HCT116 (cell line): ENCODE results near the gene ENTHD1. TPM values are rescaled to one million over a fixed set of nuclear protein-coding genes. Genes with fewer than 3 reads are reported as not detected.

ENCODE experiments used
- ATAC-seq: fragments of 200-7000 bp; cut with Tn5 transposase; 2 replicates; pipeline ENCODE4 v1.9.1; 2020; ENCODE audit warnings: mild to moderate bottlenecking, moderate library complexity
- BruUV-seq: library from RNA; stranded (reverse); fragments of 400-500 nt; replicated peaks from 2 replicates; lab custom pipeline; 2021; lab: Mats Ljungman, UMichigan
- CTCF ChIA-PET: fragments of 300-600 bp; sonication (Branson Sonifier 250); formaldehyde crosslinking; loops from one replicate; lab custom pipeline; 2021; ENCODE audit warnings: antibody characterized with exemption; lab: Charles Lee
- POLR2A ChIA-PET: fragments of 300-600, 350-600 bp; sonication (Branson Sonifier 250); formaldehyde crosslinking; loops from one replicate; lab custom pipeline; 2021; ENCODE audit warnings: antibody characterized with exemption; lab: Charles Lee
- RAD21 ChIA-PET, 2 experiments: fragments of 300-600 bp; sonication (Branson Sonifier 250); formaldehyde crosslinking; loops; one replicate each; lab custom pipeline; 2023; ENCODE audit warnings: low total read pairs in 2 of 2; ENCODE audit not compliant: uncharacterized antibody in 2 of 2, unreplicated experiment in 2 of 2, low non-redundant PET in 1 of 2; lab: Charles Lee
- DNase-seq: peaks from one replicate; pipeline ENCODE4 v3.0.0-alpha.2; 2010; ENCODE audit warnings: low read depth, low spot score
- H2AFZ ChIP-seq: fragments of 200-600 bp; shearing (Covaris generic), sonication (generic); 2 replicates; pipeline ENCODE4 v1.6.1; 2017; ENCODE audit warnings: low read depth, mixed run types, mixed read lengths, antibody characterized with exemption, low read length; ENCODE audit not compliant: poor library complexity, severe bottlenecking
- H3K27ac ChIP-seq: 2 replicates; pipeline ENCODE4 v1.5.1; 2012; ENCODE audit warnings: low read depth, low read length
- H3K27me3 ChIP-seq: fragments of 200-600 bp; sonication (generic); 2 replicates; pipeline ENCODE4 v1.6.1; 2016; ENCODE audit warnings: mixed run types, low read length, mixed read lengths; ENCODE audit not compliant: insufficient read depth
- H3K36me3 ChIP-seq, 2 experiments: fragments of 200-500 bp in 1 of 2; fragments of 200-600 bp in 1 of 2; sonication (Bioruptor generic) in 1 of 2; sonication (generic) in 1 of 2; 2 replicates each; pipeline versions ENCODE4 v1.5.1 to v1.6.1; 2014 to 2016; ENCODE audit warnings: low read length in 2 of 2, inconsistent platforms in 1 of 2, mixed read lengths in 1 of 2, mixed run types in 1 of 2; ENCODE audit not compliant: insufficient read depth in 2 of 2, control insufficient read depth in 1 of 2
- H3K4me1 ChIP-seq, 2 experiments: fragments of 200-600 bp in 1 of 2; sonication (generic) in 1 of 2; 2 replicates each; pipeline versions ENCODE4 v1.5.1 to v1.6.1; 2012 to 2017; ENCODE audit warnings: low read length in 2 of 2, inconsistent platforms in 1 of 2, mild to moderate bottlenecking in 1 of 2, mixed read lengths in 1 of 2, mixed run types in 1 of 2, moderate library complexity in 1 of 2; ENCODE audit not compliant: insufficient read depth in 2 of 2, control insufficient read depth in 1 of 2
- H3K4me2 ChIP-seq: fragments of 200-600 bp; sonication (generic); 2 replicates; pipeline ENCODE4 v1.6.1; 2017; ENCODE audit warnings: mixed run types, low read length, mixed read lengths
- H3K4me3 ChIP-seq, 2 experiments: fragments of 200-600 bp in 1 of 2; sonication (generic) in 1 of 2; replicated peaks in 1 of 2; 2 replicates each; pipeline ENCODE4 v1.5.1; 2011 to 2016; ENCODE audit warnings: low read length in 2 of 2, control low read depth in 1 of 2, low read depth in 1 of 2, mild to moderate bottlenecking in 1 of 2, mixed read lengths in 1 of 2, mixed run types in 1 of 2
- H3K79me2 ChIP-seq: fragments of 200-600 bp; sonication (generic); 2 replicates; pipeline ENCODE4 v1.6.1; 2017; ENCODE audit warnings: mild to moderate bottlenecking, mixed run types, low read length, moderate library complexity, mixed read lengths; ENCODE audit not compliant: insufficient read depth
- H3K9ac ChIP-seq: fragments of 200-600 bp; sonication (generic); 2 replicates; pipeline ENCODE4 v1.6.1; 2016; ENCODE audit warnings: low read length, mixed read lengths
- H3K9me2 ChIP-seq: fragments of 200-600 bp; sonication (generic), shearing (Covaris generic); 2 replicates; pipeline ENCODE4 v1.6.1; 2017; ENCODE audit warnings: mixed run types, mild to moderate bottlenecking, moderate library complexity; ENCODE audit not compliant: insufficient read depth
- H3K9me3 ChIP-seq, 2 experiments: fragments of 200-500 bp in 1 of 2; fragments of 200-600 bp in 1 of 2; sonication (Bioruptor generic) in 1 of 2; sonication (generic) in 1 of 2; 2 replicates each; pipeline ENCODE4 v1.6.1; 2014 to 2017; ENCODE audit warnings: low read length in 2 of 2, mixed read lengths in 2 of 2, inconsistent platforms in 1 of 2, low read depth in 1 of 2, mild to moderate bottlenecking in 1 of 2, mixed run types in 1 of 2, moderate library complexity in 1 of 2; ENCODE audit not compliant: control insufficient read depth in 1 of 2, insufficient read depth in 1 of 2
- H4K20me1 ChIP-seq: fragments of 200-600 bp; sonication (generic), shearing (Covaris generic); 2 replicates; pipeline ENCODE4 v1.6.1; 2017; ENCODE audit warnings: mixed run types, mild to moderate bottlenecking, moderate library complexity; ENCODE audit not compliant: insufficient read depth
- ATF3 ChIP-seq: IDR thresholded peaks from 2 replicates; pipeline ENCODE4 v1.6.1; 2012
- CBX3 ChIP-seq: IDR thresholded peaks from 2 replicates; pipeline ENCODE4 v1.6.1; 2012; ENCODE audit warnings: low read depth
- CEBPB ChIP-seq: IDR thresholded peaks from 2 replicates; pipeline ENCODE4 v1.6.1; 2012; ENCODE audit warnings: low read depth
- EGR1 ChIP-seq: IDR thresholded peaks from 2 replicates; pipeline ENCODE4 v1.6.1; 2012; ENCODE audit warnings: low read depth
- EZH2 ChIP-seq: fragments of 200-600 bp; sonication (generic); IDR thresholded peaks from 2 replicates; pipeline ENCODE4 v1.6.1; 2017; ENCODE audit warnings: antibody characterized with exemption, mixed run types
- POLR2A ChIP-seq: IDR thresholded peaks from 2 replicates; pipeline ENCODE4 v1.7.0; 2011; ENCODE audit warnings: borderline replicate concordance; ENCODE audit not compliant: insufficient read depth, insufficient read length; ENCODE audit errors: extremely low read depth
- POLR2AphosphoS5 ChIP-seq: IDR thresholded peaks from 2 replicates; pipeline ENCODE4 v1.6.1; 2011; ENCODE audit warnings: mild to moderate bottlenecking, low read depth, low read length, moderate library complexity
- SIN3A ChIP-seq: IDR thresholded peaks from 2 replicates; pipeline ENCODE4 v1.6.1; 2012; ENCODE audit warnings: low read depth
- SRF ChIP-seq: IDR thresholded peaks from 2 replicates; pipeline ENCODE4 v1.6.1; 2012; ENCODE audit warnings: low read depth
- YY1 ChIP-seq: IDR thresholded peaks from 2 replicates; pipeline ENCODE4 v1.6.1; 2011; ENCODE audit warnings: low read length, low read depth, moderate library complexity, mild to moderate bottlenecking; ENCODE audit not compliant: insufficient replicate concordance; ENCODE audit errors: extremely low read depth
- ZBTB33 ChIP-seq: IDR thresholded peaks from 2 replicates; pipeline ENCODE4 v1.6.1; 2011; ENCODE audit warnings: mild to moderate bottlenecking, low read length, moderate library complexity; ENCODE audit not compliant: insufficient replicate concordance; ENCODE audit errors: extremely low read depth
- ZFX ChIP-seq: fragments of 450-650 bp; IDR thresholded peaks from 2 replicates; pipeline ENCODE4 v1.6.1; 2017
- ZNF274 ChIP-seq: fragments of 200-500 bp; sonication (Bioruptor generic); IDR thresholded peaks from 2 replicates; pipeline ENCODE4 v1.6.1; 2014; ENCODE audit warnings: mild to moderate bottlenecking, low read depth, low read length, inconsistent platforms
- intact Hi-C: fragments of 100-400 bp; cut with micrococcal nuclease; formaldehyde crosslinking; loops from 2 replicates; pipeline ENCODE4 v1.10.0; 2022
- total RNA-seq: library from RNA; stranded (reverse); gene quantifications from one replicate; pipeline ENCODE4 v1.2.1, GENCODE V29; 2021; ENCODE audit not compliant: unreplicated experiment

Gene ENTHD1
- total RNA-seq, 1 experiment from 2014 or later: not detected

GRCh38 chr22:39743935-39744334 lies 149.6 kb downstream of the ENTHD1 start:
- H3K4me1 ChIP-seq: peaks cover 0 to 5% of the 10 kb centered on the region in 2 experiments; a peak in 2 of 4 replicates
- no peak overlapping the region for H2AFZ ChIP-seq
- ChIA-PET CTCF (no interaction called here), RAD21 (no interaction called here), POLR2A (no interaction called here)
- H3K27ac ChIP-seq: no peak overlapping the region
- intact Hi-C loops: no loop called here
- 0 out of 4 replicates have a peak, but pooled peaks cover 0 to 3% of the 10 kb centered on the region in 2 experiments for H3K9me3 ChIP-seq
- no peak overlapping the region for H3K4me2 ChIP-seq
- no peaks in the 10 kb centered on the region for H3K36me3 ChIP-seq
- no TSS peak for BruUV-seq
- H3K27me3 ChIP-seq: peaks cover 28% of the 10 kb centered on the region
- H3K9me2 ChIP-seq: no peaks in the 10 kb centered on the region
- TF ChIP-seq CBX3: no peak
- no peak for TF ChIP-seq POLR2AphosphoS5
- TF ChIP-seq SIN3A: no peak
- TF ChIP-seq ZFX: no peak
- no peak for TF ChIP-seq EZH2
- TF ChIP-seq YY1: no peak
- no peak for TF ChIP-seq SRF
- no peak for TF ChIP-seq ZNF274
- no peak for TF ChIP-seq EGR1
- no peak for TF ChIP-seq ZBTB33
- TF ChIP-seq ATF3: no peak
- TF ChIP-seq POLR2A: no peak
- no peak for TF ChIP-seq CEBPB
- H3K9ac ChIP-seq: no peak overlapping the region
- DNase-seq (no peak), ATAC-seq (no peak)
- H3K79me2 ChIP-seq: no peaks in the 10 kb centered on the region
- no peaks in the 10 kb centered on the region for H4K20me1 ChIP-seq
- H3K4me3 ChIP-seq: no peak overlapping the region
